Stimulated activated naive CD4-positive, alpha-beta T cell (primary cell): Measurements from ENCODE around the gene ACOXL.

Experiments used
- DNase-seq, 6 experiments: peaks; one replicate each; lab custom pipeline; 2025; lab: John Stamatoyannopoulos, UW

ACOXL gene

GRCh38 chr2:110755491-110756078 lies 23.2 kb downstream of the ACOXL start:
- peak in 1 of 6 experiments; percentile 5 for DNase-seq

- no peak for DNase-seq
These were observed 27.0 kb downstream of the ACOXL start for GRCh38 chr2:110759411-110759810.

GRCh38 chr2:110764931-110765330 lies 32.6 kb downstream of the ACOXL start:
- no peak for DNase-seq

- DNase-seq, result no peak
These were observed 33.9 kb downstream of the ACOXL start for GRCh38 chr2:110766291-110766690.

- DNase-seq, result no peak
These were observed 36.2 kb downstream of the ACOXL start for GRCh38 chr2:110768591-110768990.

GRCh38 chr2:110770404-110770958 lies 38.1 kb downstream of the ACOXL start:
- no peak for DNase-seq

GRCh38 chr2:110770959-110771431 lies 38.6 kb downstream of the ACOXL start:
- no peak for DNase-seq

GRCh38 chr2:110771547-110772382 lies 39.4 kb downstream of the ACOXL start:
- no peak for DNase-seq

GRCh38 chr2:110772383-110772755 lies 40.0 kb downstream of the ACOXL start:
- no peak for DNase-seq

GRCh38 chr2:110773401-110773921 lies 41.1 kb downstream of the ACOXL start:
- no peak for DNase-seq

GRCh38 chr2:110774701-110775100 lies 42.3 kb downstream of the ACOXL start:
- DNase-seq, result no peak

GRCh38 chr2:110777531-110778311 lies 45.3 kb downstream of the ACOXL start:
- no peak for DNase-seq

- DNase-seq, result no peak
These were observed 48.1 kb downstream of the ACOXL start for GRCh38 chr2:110780461-110780860.

- DNase-seq, result no peak
These were observed 51.0 kb downstream of the ACOXL start for GRCh38 chr2:110783196-110783873.

GRCh38 chr2:110784047-110784631 lies 51.8 kb downstream of the ACOXL start:
- DNase-seq, result no peak

GRCh38 chr2:110785439-110785838 lies 53.1 kb downstream of the ACOXL start:
- DNase-seq, result no peak

GRCh38 chr2:110788976-110789375 lies 56.6 kb downstream of the ACOXL start:
- no peak for DNase-seq

- DNase-seq, result no peak
These were observed 57.3 kb downstream of the ACOXL start for GRCh38 chr2:110789706-110790105.

- no peak for DNase-seq
These were observed 58.5 kb downstream of the ACOXL start for GRCh38 chr2:110790907-110791306.

- DNase-seq, result no peak
These were observed 59.1 kb downstream of the ACOXL start for GRCh38 chr2:110791435-110791834.

- DNase-seq, result no peak
These were observed 60.7 kb downstream of the ACOXL start for GRCh38 chr2:110793034-110793433.
